Measurements from ENCODE around the gene RIPOR1. TPM values are rescaled to one million over a fixed set of nuclear protein-coding genes. Genes with fewer than 3 reads are reported as not detected.

Gene RIPOR1
- total RNA-seq, 1 donor from 2014 or later: 76.1 TPM

- DNase-seq (no peak), ATAC-seq (no peak)
- intact Hi-C loops (cut with micrococcal nuclease): no loop called here
Observed at GRCh38 chr16:67593701-67594100, 65.1 kb downstream of the RIPOR1 start.

- no peak for DNase-seq
- intact Hi-C loops (cut with micrococcal nuclease): no loop called here
- ATAC-seq: no peak
Observed at GRCh38 chr16:67594256-67594915, 65.8 kb downstream of the RIPOR1 start.

- ATAC-seq: no peak
- intact Hi-C loops (cut with micrococcal nuclease): no loop called here
- no peak for DNase-seq
Observed at GRCh38 chr16:67594956-67595355, 66.3 kb downstream of the RIPOR1 start.

Other genes with a start within 250 kb of the RIPOR1 start
- gene PLEKHG4, start 249.3 kb upstream of the RIPOR1 start, total RNA-seq: 1.5 TPM
- not detected for gene KCTD19, start 202.1 kb upstream of the RIPOR1 start, total RNA-seq
- not detected for gene LRRC36, start 202.0 kb upstream of the RIPOR1 start, total RNA-seq
- gene TPPP3, start 135.3 kb upstream of the RIPOR1 start, total RNA-seq: 8.9 TPM
- 3.5 TPM for gene ZDHHC1, start 112.4 kb upstream of the RIPOR1 start, total RNA-seq
- 0.89 TPM for gene HSD11B2, start 97.7 kb upstream of the RIPOR1 start, total RNA-seq
- gene ATP6V0D1, start 47.7 kb upstream of the RIPOR1 start, total RNA-seq: 66.6 TPM
- gene AGRP, start 45.3 kb upstream of the RIPOR1 start, total RNA-seq: not detected
- 32.8 TPM for gene CTCF, start 33.7 kb downstream of the RIPOR1 start, total RNA-seq
- gene CARMIL2, start 116.3 kb downstream of the RIPOR1 start, total RNA-seq: 0.94 TPM
- 7.8 TPM for gene ACD, start 131.4 kb downstream of the RIPOR1 start, total RNA-seq
- 3.7 TPM for gene PARD6A, start 132.1 kb downstream of the RIPOR1 start, total RNA-seq
- 9.8 TPM for gene ENKD1, start 137.9 kb downstream of the RIPOR1 start, total RNA-seq
- gene C16orf86, start 138.0 kb downstream of the RIPOR1 start, total RNA-seq: 2.2 TPM
- 8.1 TPM for gene GFOD2, start 190.5 kb downstream of the RIPOR1 start, total RNA-seq

Data from left ventricle myocardium superior (tissue), 1 donor.